C4-2B (cell line): ENCODE data around the gene ZNF391.

Experiments
- CTCF ChIP-seq: fragments of 450-650 bp; conservative IDR thresholded peaks from 2 replicates; pipeline ENCODE4 v1.5.1; 2017; ENCODE audit warnings: mild to moderate bottlenecking
- ZFX ChIP-seq: fragments of 450-650 bp; IDR thresholded peaks from 2 replicates; pipeline ENCODE4 v1.6.1; 2017

GRCh38 chr6:27428502-27428901, 39.9 kb downstream of the ZNF391 start:
- no peak for TF ChIP-seq CTCF
- TF ChIP-seq ZFX, result no peak
